ENCODE measurements around the gene LMO7. TPM values are rescaled to one million over a fixed set of nuclear protein-coding genes. Genes with fewer than 3 reads are reported as not detected.

Gene LMO7
- total and polyA plus RNA-seq, 4 donors, result 17.5 to 69.6 (median 38.2) TPM

- Histone ChIP-seq H3K27me3 (ENCODE audit: control insufficient read depth in 4 of 4, insufficient read depth in 4 of 4, low read length in 3 of 4) (no peaks in the 10 kb centered on the region), H3K36me3 (ENCODE audit: control insufficient read depth in 4 of 4, insufficient read depth in 3 of 4, low read depth in 1 of 4, low read length in 3 of 4) (peaks cover 0 to 28% (median 24%) of the 10 kb centered on the region in 4 donors), H3K4me3 (ENCODE audit: low read depth in 1 of 3, low read length in 3 of 3) (no peak overlapping the region), H3K4me1 (ENCODE audit: control insufficient read depth in 4 of 4, insufficient read depth in 4 of 4, low read length in 3 of 4) (no peaks in the 10 kb centered on the region), H3K9ac (ENCODE audit: low read depth in 1 of 2, low read length in 2 of 2) (no peak overlapping the region), H3K27ac (ENCODE audit: low read depth in 1 of 2, low read length in 2 of 2) (no peak overlapping the region), H3K9me3 (ENCODE audit: control insufficient read depth in 4 of 4, low read length in 3 of 4) (peaks cover 0 to 4% (median 1%) of the 10 kb centered on the region in 4 donors)
- no peak for DNase-seq (ENCODE audit: low spot score)
- TF ChIP-seq MAX (IDR thresholded peaks at IDR 0.05) (no peak), FOXA1 (IDR thresholded peaks at IDR 0.05) (no peak), TAF1 (conservative IDR thresholded peaks at IDR 0.05) (no peak), EGR1 (IDR thresholded peaks at IDR 0.05; ENCODE audit: low read depth in 2 of 2) (no peak), NR2F2 (IDR thresholded peaks at IDR 0.05) (no peak), HNF4G (IDR thresholded peaks at IDR 0.05) (no peak), RAD21 (IDR thresholded peaks at IDR 0.05) (no peak), GABPA (IDR thresholded peaks at IDR 0.05 in 1 of 2, conservative IDR thresholded peaks at IDR 0.05 in 1 of 2) (no peak), FOXA2 (IDR thresholded peaks at IDR 0.05) (no peak), ATF3 (IDR thresholded peaks at IDR 0.05) (no peak), CTCF (IDR thresholded peaks at IDR 0.05; ENCODE audit: low read depth, low read length, missing input control) (no peak), JUND (IDR thresholded peaks at IDR 0.05) (no peak), SP1 (IDR thresholded peaks at IDR 0.05) (no peak), HNF4A (conservative IDR thresholded peaks at IDR 0.05) (no peak), YY1 (IDR thresholded peaks at IDR 0.05) (no peak), ZBTB33 (IDR thresholded peaks at IDR 0.05) (no peak), RXRA (IDR thresholded peaks at IDR 0.05) (no peak)
- WGBS, result 99% methylated on average over 1 of the region's 1 CpG
These were observed 193.7 kb downstream of the LMO7 start for GRCh38 chr13:75829830-75830229.

GRCh38 chr13:75830842-75831241 is 194.7 kb downstream of the LMO7 start:
- no peak overlapping the region for H3K9ac ChIP-seq (ENCODE audit: low read depth in 1 of 2, low read length in 2 of 2)
- H3K4me1 ChIP-seq (ENCODE audit: control insufficient read depth in 4 of 4, insufficient read depth in 4 of 4, low read length in 3 of 4), result peaks cover 0 to 3% (median under 1%) of the 10 kb centered on the region in 4 donors
- H3K36me3 ChIP-seq (ENCODE audit: control insufficient read depth in 4 of 4, insufficient read depth in 3 of 4, low read depth in 1 of 4, low read length in 3 of 4), result peaks cover 0 to 24% (median 19%) of the 10 kb centered on the region in 4 donors
- WGBS, result 95% methylated on average over 1 of the region's 1 CpG
- no peak overlapping the region for H3K27ac ChIP-seq (ENCODE audit: low read depth in 1 of 2, low read length in 2 of 2)
- H3K9me3 ChIP-seq (ENCODE audit: control insufficient read depth in 4 of 4, low read length in 3 of 4), result peaks cover 0 to 4% (median 1%) of the 10 kb centered on the region in 4 donors
- no peak for TF ChIP-seq CTCF (IDR thresholded peaks at IDR 0.05; ENCODE audit: low read depth, low read length, missing input control)
- DNase-seq (ENCODE audit: low spot score), result no peak
- H3K4me3 ChIP-seq (ENCODE audit: low read depth in 1 of 3, low read length in 3 of 3), result no peak overlapping the region
- no peaks in the 10 kb centered on the region for H3K27me3 ChIP-seq (ENCODE audit: control insufficient read depth in 4 of 4, insufficient read depth in 4 of 4, low read length in 3 of 4)
